ENCODE data around the gene HDAC2.

GRCh38 chr6:113997116-113997515, 26.2 kb upstream of the HDAC2 start:
- TF ChIP-seq POLR2A (IDR thresholded peaks at IDR 0.05) (no peak), CTCF (IDR thresholded peaks at IDR 0.05) (no peak)
